DMS 273 (cell line): ENCODE measurements around the gene PELO.

ENCODE experiments used
- DNase-seq: peaks from one replicate; lab custom pipeline; 2025; ENCODE audit not compliant: unreplicated experiment; lab: John Stamatoyannopoulos, UW

The PELO gene

DNA sequence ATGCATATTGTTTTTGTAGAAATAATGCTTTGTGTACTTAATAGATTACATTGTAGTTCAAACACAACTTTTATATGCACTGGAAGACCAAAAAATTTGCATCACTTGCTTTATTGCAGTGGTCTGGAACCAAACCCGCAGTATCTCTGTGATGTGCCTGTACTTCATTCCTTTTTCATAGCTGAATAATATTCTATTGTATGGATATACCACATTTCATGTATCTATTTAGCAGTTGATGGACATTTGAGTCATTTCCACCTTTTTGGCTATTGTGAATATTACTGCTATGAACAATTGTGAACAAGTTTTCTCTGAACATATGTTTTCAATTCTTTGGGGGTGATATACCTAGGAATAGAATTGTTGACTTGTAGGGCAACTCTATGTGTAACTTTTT, 40.1 kb downstream of the PELO start:
- DNase-seq, result no peak

DNA sequence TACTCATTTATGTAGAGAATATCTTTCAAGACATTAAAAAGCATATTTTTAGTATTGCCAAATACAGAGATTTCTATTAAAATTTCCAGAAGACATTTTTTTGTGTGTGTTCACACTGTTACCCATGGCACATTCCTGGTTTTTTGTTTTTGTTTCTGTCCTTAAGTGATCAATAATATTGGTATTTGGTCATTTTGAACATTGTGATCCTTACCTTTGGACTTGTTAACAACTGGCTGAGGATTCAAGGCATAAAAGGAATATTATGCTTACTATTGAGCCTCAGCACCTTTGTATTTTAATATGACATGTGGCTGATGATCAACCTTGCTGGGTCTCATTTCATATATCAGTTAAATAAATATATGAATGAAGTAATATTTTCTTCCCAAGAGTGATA, 41.9 kb downstream of the PELO start:
- DNase-seq, result no peak

DNA sequence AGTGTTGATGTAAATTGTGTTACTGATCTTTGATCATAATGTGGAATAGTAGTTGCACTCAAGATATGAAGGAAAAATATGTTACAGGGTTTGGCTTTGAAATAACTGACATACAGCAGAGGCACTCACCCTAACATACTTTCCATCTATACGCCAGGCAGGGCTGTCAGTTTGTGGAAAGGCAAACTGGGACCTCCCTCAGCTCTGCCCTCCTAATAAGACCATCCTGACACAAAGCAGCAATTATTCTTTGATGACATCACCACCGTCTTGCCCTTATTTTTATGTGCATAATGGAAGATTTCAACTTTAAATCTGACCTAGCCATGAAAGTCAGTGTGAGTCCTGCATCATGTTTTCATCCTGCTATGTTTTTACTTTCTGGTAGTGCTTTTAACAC, 42.9 kb downstream of the PELO start:
- no peak for DNase-seq

DNA sequence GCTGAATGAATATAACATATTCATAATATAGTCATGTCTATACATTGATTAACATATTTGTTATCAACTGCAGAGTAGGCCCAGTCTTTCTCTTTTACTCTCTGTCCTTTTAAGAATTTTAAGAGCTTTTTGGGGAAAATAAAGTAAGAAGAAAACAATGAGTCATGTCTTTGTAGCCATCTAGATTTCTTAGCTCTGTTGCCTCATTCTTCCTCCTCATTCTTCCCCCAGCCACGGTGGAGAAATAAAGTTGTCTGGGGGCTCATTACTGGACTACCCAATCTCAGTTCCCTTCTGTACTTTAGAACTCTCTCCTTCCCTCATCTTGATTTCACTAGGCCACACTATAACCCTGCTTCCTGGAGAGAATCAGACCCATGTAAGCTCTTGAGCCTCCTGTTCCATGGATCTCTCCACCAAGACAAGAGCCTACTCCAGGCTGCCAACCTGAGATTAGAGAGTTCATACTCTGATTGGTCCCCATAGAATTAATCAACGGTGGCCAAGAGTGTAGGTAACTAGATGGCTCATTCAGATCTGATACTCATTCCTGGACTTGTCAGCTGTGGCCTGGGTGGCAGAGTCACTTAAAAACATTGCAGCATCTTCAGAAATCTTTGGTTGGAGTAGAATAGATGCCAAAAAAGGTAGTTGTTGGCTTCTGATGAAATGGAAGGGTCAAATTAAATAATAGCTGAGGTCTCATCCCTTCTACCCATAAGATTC, 44.2 kb downstream of the PELO start:
- no peak for DNase-seq

DNA sequence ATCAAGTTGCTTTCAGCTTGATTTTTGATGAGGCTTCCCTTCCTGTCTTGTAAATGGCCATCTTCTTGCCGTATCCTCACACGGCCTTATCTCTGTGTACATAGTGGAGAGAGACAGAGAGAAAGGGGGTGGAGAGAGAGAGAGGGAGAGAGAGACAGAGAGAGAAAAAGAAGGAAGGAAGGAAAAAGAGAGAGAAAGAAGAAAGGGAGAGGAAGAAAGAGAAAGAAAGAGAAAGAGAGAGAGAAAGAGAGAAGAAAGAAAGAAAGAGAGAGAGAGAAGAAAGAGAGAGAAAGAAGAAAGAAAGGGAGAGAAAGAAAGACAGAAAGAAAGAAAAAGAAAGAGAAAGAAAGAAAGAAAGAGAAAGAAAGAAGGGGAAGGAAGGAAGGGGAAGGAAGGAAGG, 46.6 kb downstream of the PELO start:
- no peak for DNase-seq

DNA sequence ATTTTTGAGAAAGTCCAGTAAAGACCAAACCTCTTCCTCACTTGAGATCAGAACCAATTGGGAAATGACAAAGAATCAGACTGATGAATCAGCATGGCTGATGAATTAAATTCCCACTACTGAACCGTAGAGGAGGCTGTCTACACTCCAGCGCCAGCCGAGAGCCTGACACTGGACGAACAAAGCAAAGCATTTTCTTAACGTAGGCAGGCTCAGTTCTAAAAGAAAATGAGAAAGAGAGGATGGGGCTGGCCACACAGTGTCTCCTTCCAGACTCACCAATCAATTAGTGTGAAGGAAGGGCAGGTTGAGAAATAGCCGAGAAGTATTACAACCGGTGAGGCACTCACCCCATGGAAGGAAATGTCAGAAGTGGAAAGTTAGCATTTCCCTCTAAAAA, 49.4 kb downstream of the PELO start:
- DNase-seq, result no peak
